H1 (cell line): Measurements from ENCODE around the gene MLYCD. TPM values are rescaled to one million over a fixed set of nuclear protein-coding genes. Genes with fewer than 3 reads are reported as not detected.

Experiments
- CTCF ChIA-PET: fragments of 300-600 bp; sonication (Branson Sonifier 250); formaldehyde crosslinking; loops from one replicate; lab custom pipeline; 2021; ENCODE audit not compliant: partially characterized antibody; lab: Charles Lee
- POLR2A ChIA-PET: fragments of 300-600 bp; sonication (Branson Sonifier 250); formaldehyde crosslinking; loops from one replicate; lab custom pipeline; 2021; ENCODE audit warnings: inconsistent platforms; ENCODE audit not compliant: partially characterized antibody; lab: Charles Lee
- DNase-seq, 2 experiments: peaks; one replicate each; pipeline versions ENCODE4 v3.0.0 to v3.0.0-alpha.2; 2010 to 2022; ENCODE audit warnings: low spot score in 2 of 2, low read depth in 1 of 2, mixed read lengths in 1 of 2
- FAIRE-seq: peaks from 2 replicates; lab custom pipeline; 2011; peaks lifted over from hg19 to GRCh38; lab: Jason Lieb, UNC
- H2AFZ ChIP-seq: 2 replicates; pipeline ENCODE4 v1.8.1; 2012; ENCODE audit warnings: low read length, inconsistent platforms
- H2AK5ac ChIP-seq: 2 replicates; pipeline ENCODE4 v1.6.1; 2013; ENCODE audit warnings: low read depth, low read length
- H2BK120ac ChIP-seq: replicated peaks from 2 replicates; pipeline ENCODE3; 2013; ENCODE audit warnings: low read depth, low read length, inconsistent platforms
- H2BK12ac ChIP-seq: 2 replicates; pipeline ENCODE4 v1.6.1; 2013; ENCODE audit warnings: low read depth, low read length
- H2BK15ac ChIP-seq: 2 replicates; pipeline ENCODE4 v1.6.1; 2013; ENCODE audit warnings: low read length
- H2BK20ac ChIP-seq: 2 replicates; pipeline ENCODE4 v1.6.1; 2013; ENCODE audit warnings: low read length
- H2BK5ac ChIP-seq: 2 replicates; pipeline ENCODE4 v1.6.1; 2013; ENCODE audit warnings: low read depth, low read length
- H3K14ac ChIP-seq: 2 replicates; pipeline ENCODE4 v1.6.1; 2013; ENCODE audit warnings: inconsistent platforms; ENCODE audit not compliant: insufficient read length
- H3K18ac ChIP-seq: 2 replicates; pipeline ENCODE4 v1.6.1; 2013; ENCODE audit warnings: low read length; ENCODE audit errors: extremely low read depth
- H3K23ac ChIP-seq: 2 replicates; pipeline ENCODE4 v1.6.1; 2013; ENCODE audit warnings: inconsistent platforms; ENCODE audit not compliant: insufficient read length
- H3K23me2 ChIP-seq: 2 replicates; pipeline ENCODE4 v1.6.1; 2013; ENCODE audit warnings: low read depth, low read length
- H3K27ac ChIP-seq: 2 replicates; pipeline ENCODE4 v1.6.1; 2011; ENCODE audit warnings: low read depth, low read length, inconsistent platforms
- H3K27me3 ChIP-seq, 4 experiments: replicated peaks in 1 of 4; 1 replicate in 1 of 4; 2 replicates in 3 of 4; pipeline versions ENCODE4 v1.6.1 to v1.8.1; 2011 to 2013; ENCODE audit warnings: low read length in 3 of 4, mild to moderate bottlenecking in 3 of 4, inconsistent platforms in 2 of 4, mixed read lengths in 2 of 4, moderate library complexity in 1 of 4; ENCODE audit not compliant: control insufficient read depth in 3 of 4, insufficient read depth in 3 of 4; ENCODE audit errors: extremely low read depth in 1 of 4
- H3K36me3 ChIP-seq, 4 experiments: 2 replicates each; pipeline versions ENCODE4 v1.6.1 to v1.8.1; 2011 to 2013; ENCODE audit warnings: mild to moderate bottlenecking in 4 of 4, low read length in 3 of 4, moderate library complexity in 2 of 4, control low read depth in 1 of 4, inconsistent platforms in 1 of 4; ENCODE audit not compliant: insufficient read depth in 4 of 4, control insufficient read depth in 2 of 4
- H3K4ac ChIP-seq: replicated peaks from 2 replicates; pipeline ENCODE3; 2013; ENCODE audit warnings: low read length, low read depth, mixed read lengths, inconsistent platforms; ENCODE audit not compliant: insufficient read length
- H3K4me1 ChIP-seq, 4 experiments: replicated peaks in 1 of 4; 1 replicate in 1 of 4; 2 replicates in 3 of 4; pipeline versions ENCODE4 v1.6.1 to v1.8.1; 2011 to 2013; ENCODE audit warnings: low read length in 3 of 4, inconsistent platforms in 2 of 4, mixed read lengths in 1 of 4; ENCODE audit not compliant: insufficient read depth in 4 of 4, control insufficient read depth in 3 of 4
- H3K4me2 ChIP-seq, 2 experiments: 2 replicates each; pipeline versions ENCODE4 v1.6.1 to v1.8.1; 2011 to 2013; ENCODE audit warnings: low read depth in 2 of 2, low read length in 2 of 2, control low read depth in 1 of 2, inconsistent platforms in 1 of 2, mild to moderate bottlenecking in 1 of 2; ENCODE audit not compliant: insufficient read depth in 1 of 2
- H3K4me3 ChIP-seq, 4 experiments: fragments of 200-600, 300-600 bp in 1 of 4; sonication (generic), shearing (Covaris generic), sonication (Bioruptor Twin) in 1 of 4; 2 replicates each; pipeline versions ENCODE4 v1.5.1 to v1.8.1; 2011 to 2016; ENCODE audit warnings: low read length in 4 of 4, low read depth in 3 of 4, control low read depth in 2 of 4, inconsistent platforms in 2 of 4, mild to moderate bottlenecking in 2 of 4, mixed read lengths in 1 of 4, moderate library complexity in 1 of 4; ENCODE audit not compliant: insufficient read depth in 2 of 4; ENCODE audit errors: extremely low read depth in 1 of 4
- H3K56ac ChIP-seq: replicated peaks from 2 replicates; pipeline ENCODE3; 2013; ENCODE audit warnings: low read depth, mild to moderate bottlenecking, mixed read lengths, low read length, inconsistent platforms; ENCODE audit not compliant: insufficient read length
- H3K79me1 ChIP-seq: 2 replicates; pipeline ENCODE4 v1.6.1; 2013; ENCODE audit warnings: low read depth, low read length, control low read depth
- H3K79me2 ChIP-seq, 2 experiments: 2 replicates each; pipeline versions ENCODE4 v1.6.1 to v1.8.1; 2012 to 2013; ENCODE audit warnings: low read length in 2 of 2, mild to moderate bottlenecking in 2 of 2, inconsistent platforms in 1 of 2; ENCODE audit not compliant: insufficient read depth in 2 of 2, control insufficient read depth in 1 of 2
- H3K9ac ChIP-seq, 4 experiments: replicated peaks in 1 of 4; 1 replicate in 1 of 4; 2 replicates in 3 of 4; pipeline versions ENCODE4 v1.6.1 to v1.8.1; 2011 to 2013; ENCODE audit warnings: low read depth in 3 of 4, low read length in 3 of 4, control low read depth in 2 of 4, mild to moderate bottlenecking in 2 of 4, moderate library complexity in 2 of 4, inconsistent platforms in 1 of 4; ENCODE audit errors: extremely low read depth in 1 of 4
- H3K9me3 ChIP-seq, 2 experiments: 2 replicates each; pipeline versions ENCODE4 v1.6.1 to v1.8.1; 2012 to 2013; ENCODE audit warnings: mild to moderate bottlenecking in 2 of 2, moderate library complexity in 2 of 2, control low read depth in 1 of 2, inconsistent platforms in 1 of 2, low read depth in 1 of 2, low read length in 1 of 2, mixed read lengths in 1 of 2; ENCODE audit not compliant: insufficient read depth in 2 of 2
- H4K20me1 ChIP-seq, 2 experiments: replicated peaks in 1 of 2; 2 replicates each; pipeline versions ENCODE3 to v1.8.1; 2011 to 2013; ENCODE audit warnings: inconsistent platforms in 2 of 2, low read length in 2 of 2, mild to moderate bottlenecking in 1 of 2; ENCODE audit not compliant: insufficient read depth in 2 of 2, control insufficient read depth in 1 of 2
- H4K5ac ChIP-seq: 2 replicates; pipeline ENCODE4 v1.6.1; 2013; ENCODE audit warnings: low read length, low read depth, mixed read lengths, inconsistent platforms; ENCODE audit not compliant: insufficient read length
- H4K8ac ChIP-seq: 2 replicates; pipeline ENCODE4 v1.8.0; 2013; ENCODE audit warnings: mild to moderate bottlenecking, moderate library complexity, low read length, inconsistent platforms; ENCODE audit not compliant: insufficient read depth; ENCODE audit errors: extremely low read depth
- H4K91ac ChIP-seq: replicated peaks from 2 replicates; pipeline ENCODE3; 2013; ENCODE audit warnings: low read length, mixed read lengths, inconsistent platforms; ENCODE audit not compliant: insufficient read length
- ASH2L ChIP-seq: fragments of 200-600, 300-600 bp; sonication (generic); IDR thresholded peaks from one replicate; pipeline ENCODE4 v1.7.1; 2017; ENCODE audit warnings: low read length
- BRCA1 ChIP-seq: IDR thresholded peaks from 2 replicates; pipeline ENCODE4 v1.6.1; 2012; ENCODE audit warnings: low read depth, low read length, improper control_type of control experiment
- CBX5 ChIP-seq: fragments of 300-800, 300-1000 bp; sonication (generic); IDR thresholded peaks from 2 replicates; pipeline ENCODE4 v1.7.1; 2016; ENCODE audit warnings: antibody characterized with exemption, low read length, low read depth
- EZH2 ChIP-seq: fragments of 200-600 bp; sonication (generic); IDR thresholded peaks from 2 replicates; pipeline ENCODE4 v1.7.1; 2012; ENCODE audit warnings: low read depth, mild to moderate bottlenecking, moderate library complexity, low read length, inconsistent platforms; ENCODE audit not compliant: severe bottlenecking
- KDM1A ChIP-seq: fragments of 200-600, 300-600 bp; sonication (generic); IDR thresholded peaks from 2 replicates; pipeline ENCODE4 v1.7.1; 2016; ENCODE audit warnings: mild to moderate bottlenecking, low read length, borderline replicate concordance
- POLR2A ChIP-seq, 2 experiments: IDR thresholded peaks; 1 replicate in 1 of 2; 2 replicates in 1 of 2; pipeline ENCODE4 v1.6.1; 2011; ENCODE audit warnings: low read depth in 2 of 2, low read length in 2 of 2, mild to moderate bottlenecking in 2 of 2; ENCODE audit errors: control extremely low read depth in 1 of 2
- WGBS, 2 experiments: shearing (Covaris generic) in 1 of 2; methylation state at CpG; one replicate each; pipeline versions ENCODE4 v1.1.6 to v1.1.7; 2013 to 2015; ENCODE audit warnings: low lambda C conversion rate in 2 of 2, mixed read lengths in 2 of 2, inconsistent platforms in 1 of 2, low coverage in 1 of 2, missing lambda C conversion rate in 1 of 2; ENCODE audit not compliant: insufficient replicate concordance in 2 of 2, insufficient coverage in 1 of 2, insufficient read length in 1 of 2; ENCODE audit errors: extremely low coverage in 1 of 2, missing lambda C conversion rate in 1 of 2; 5-methylcytosine and 5-hydroxymethylcytosine counted together
- polyA plus RNA-seq, 7 experiments: library from polyadenylated mRNA; depleted of rRNA in 3 of 7; stranded (reverse) in 5 of 7; unstranded in 2 of 7; fragments of >200 nt in 5 of 7; fragments of 200-250 nt in 2 of 7; gene quantifications; 1 replicate in 5 of 7; 2 replicates in 1 of 7; 4 replicates in 1 of 7; pipeline versions ENCODE4 v1.2.1 to v1.2.3, GENCODE V29; 2011 to 2013; ENCODE audit warnings: missing spikeins in 2 of 7, mixed read lengths in 2 of 7
- total RNA-seq: library from RNA; stranded (reverse); fragmentation: NEBNext Ultra II Directional; extraction: Animal tissue kit (Norgen Biotek cat#: 25700); gene quantifications from 2 replicates; pipeline ENCODE4 v1.2.1, GENCODE V29; 2021

MLYCD gene
- total and polyA plus RNA-seq, 2 of the 8 experiments (the other 6 are each of a cell fraction or from before 2014, with no cell fraction given) = 3.7 to 7.0 TPM

- Histone ChIP-seq H4K91ac (no peak overlapping the region), H2BK5ac (no peak overlapping the region), H2AFZ (no peak overlapping the region), H3K4me3 (peak overlapping the region; percentile 31 to 62 (median 45)), H3K4ac (no peak overlapping the region), H2BK20ac (no peak overlapping the region), H3K9ac (no peak overlapping the region), H3K14ac (no peak overlapping the region), H3K4me1 (peaks cover 0 to 11% (median 8%) of the 10 kb centered on the region in 4 experiments; a peak in 6 of 7 replicates), H3K18ac (no peak overlapping the region; the same call in 1 of the 2 replicates), H3K36me3 (no peaks in the 10 kb centered on the region), H3K79me2 (no peaks in the 10 kb centered on the region), H2BK120ac (no peak overlapping the region), H3K79me1 (no peaks in the 10 kb centered on the region), H3K4me2 (peak overlapping the region; percentile 76 to 79), H4K8ac (peak overlapping the region; percentile 15; the same call in 1 of the 2 replicates), H2AK5ac (no peak overlapping the region), H4K5ac (no peak overlapping the region), H3K27ac (no peak overlapping the region), H3K27me3 (peaks cover 0 to 13% (median 9%) of the 10 kb centered on the region in 4 experiments; a peak in 6 of 7 replicates), H3K23me2 (peaks cover 11% of the 10 kb centered on the region; the same call in 1 of the 2 replicates), H4K20me1 (peaks cover 0 to 3% of the 10 kb centered on the region in 2 experiments), H3K23ac (no peak overlapping the region), H2BK15ac (no peak overlapping the region), H3K9me3 (no peaks in the 10 kb centered on the region), H2BK12ac (no peak overlapping the region), H3K56ac (no peak overlapping the region)
- 11% methylated on average over 9 of the region's 45 CpGs; no CpG with 5 or more reads in 1 of the 2 experiments for WGBS, 2 experiments
- POLR2A ChIA-PET = interaction anchor here (1.0 to 1.9 kb wide), 3 partner anchors 73 to 148 kb away, joined by 3 to 10 read pairs (median 5); partner anchors contain the start of gene MBTPS1
- CTCF ChIA-PET = interaction anchor here (0.9 to 4.6 kb wide), 13 partner anchors 9 to 99 kb away, joined by 3 to 70 read pairs (median 6); partner anchors contain the start of genes OSGIN1 and SLC38A8
- DNase-seq = no peak
- no peak for FAIRE-seq
- TF ChIP-seq EZH2 (peak; percentile 44), ASH2L (no peak), CBX5 (no peak), POLR2A (IDR thresholded peaks at IDR 0.05; ENCODE audit: control extremely low read depth in 1 of 2, low read depth in 2 of 2, low read length in 2 of 2) (no peak), KDM1A (no peak), BRCA1 (no peak)
Measured at GRCh38 chr16:83968891-83969649, 70.2 kb downstream of the MLYCD start.
